Liver (tissue), 9 donors: ENCODE data around the gene BRAT1. TPM values are rescaled to one million over a fixed set of nuclear protein-coding genes. Genes with fewer than 3 reads are reported as not detected.

Experiments
- DNase-seq: peaks from one replicate; pipeline ENCODE4 v3.0.0-alpha.2; 2017; ENCODE audit warnings: low spot score
- H3K27ac ChIP-seq, 2 donors: one replicate each; pipeline ENCODE4 v1.7.0; 2013; ENCODE audit warnings: inconsistent platforms in 2 of 2, low read length in 2 of 2, control low read depth in 1 of 2, low read depth in 1 of 2, mild to moderate bottlenecking in 1 of 2
- H3K27me3 ChIP-seq, 4 donors: one replicate each; pipeline versions ENCODE4 v1.6.1 to v1.7.0; 2013; ENCODE audit warnings: low read length in 3 of 4, inconsistent platforms in 1 of 4, mild to moderate bottlenecking in 1 of 4, moderate library complexity in 1 of 4; ENCODE audit not compliant: control insufficient read depth in 4 of 4, insufficient read depth in 4 of 4
- H3K36me3 ChIP-seq, 4 donors: one replicate each; pipeline versions ENCODE4 v1.6.1 to v1.7.0; 2013; ENCODE audit warnings: low read length in 3 of 4, mild to moderate bottlenecking in 3 of 4, low read depth in 1 of 4, moderate library complexity in 1 of 4; ENCODE audit not compliant: control insufficient read depth in 4 of 4, insufficient read depth in 3 of 4
- H3K4me1 ChIP-seq, 4 donors: one replicate each; pipeline versions ENCODE4 v1.6.1 to v1.7.0; 2013; ENCODE audit warnings: low read length in 3 of 4, mild to moderate bottlenecking in 3 of 4, moderate library complexity in 1 of 4; ENCODE audit not compliant: control insufficient read depth in 4 of 4, insufficient read depth in 4 of 4
- H3K4me3 ChIP-seq, 3 donors: one replicate each; pipeline versions ENCODE4 v1.6.1 to v1.7.0; 2013; ENCODE audit warnings: low read length in 3 of 3, control low read depth in 1 of 3, low read depth in 1 of 3, mild to moderate bottlenecking in 1 of 3
- H3K9ac ChIP-seq, 2 donors: one replicate each; pipeline ENCODE4 v1.7.0; 2013; ENCODE audit warnings: low read length in 2 of 2, mild to moderate bottlenecking in 2 of 2, moderate library complexity in 2 of 2, control low read depth in 1 of 2, low read depth in 1 of 2
- H3K9me3 ChIP-seq, 4 donors: one replicate each; pipeline versions ENCODE4 v1.6.1 to v1.7.0; 2013; ENCODE audit warnings: low read length in 3 of 4; ENCODE audit not compliant: control insufficient read depth in 4 of 4
- EGR1 ChIP-seq, 2 donors: IDR thresholded peaks; 2 replicates each; pipeline ENCODE4 v1.6.1; 2016 to 2018; ENCODE audit warnings: antibody characterized with exemption in 2 of 2, low read depth in 2 of 2
- FOXA1 ChIP-seq: IDR thresholded peaks from 2 replicates; pipeline ENCODE4 v1.6.1; 2016; ENCODE audit warnings: antibody characterized with exemption
- GABPA ChIP-seq, 2 donors: IDR thresholded peaks in 1 of 2; conservative IDR thresholded peaks in 1 of 2; 2 replicates each; pipeline ENCODE4 v1.6.1; 2016; ENCODE audit warnings: antibody characterized with exemption in 2 of 2, mild to moderate bottlenecking in 1 of 2, moderate library complexity in 1 of 2
- HNF4A ChIP-seq, 2 donors: conservative IDR thresholded peaks; 2 replicates each; pipeline ENCODE4 v1.6.1; 2016; ENCODE audit warnings: antibody characterized with exemption in 2 of 2, mild to moderate bottlenecking in 2 of 2
- HNF4G ChIP-seq: IDR thresholded peaks from 2 replicates; pipeline ENCODE4 v1.6.1; 2016; ENCODE audit warnings: antibody characterized with exemption
- JUND ChIP-seq, 2 donors: IDR thresholded peaks; 2 replicates each; pipeline ENCODE4 v1.6.1; 2016; ENCODE audit warnings: antibody characterized with exemption in 2 of 2
- NR2F2 ChIP-seq: IDR thresholded peaks from 2 replicates; pipeline ENCODE4 v1.6.1; 2016; ENCODE audit warnings: antibody characterized with exemption
- RXRA ChIP-seq, 2 donors: IDR thresholded peaks; 2 replicates each; pipeline ENCODE4 v1.6.1; 2017 to 2018; ENCODE audit warnings: antibody characterized with exemption in 2 of 2, mild to moderate bottlenecking in 1 of 2
- TAF1 ChIP-seq: conservative IDR thresholded peaks from 2 replicates; pipeline ENCODE4 v1.6.1; 2016; ENCODE audit warnings: antibody characterized with exemption, mild to moderate bottlenecking
- YY1 ChIP-seq: IDR thresholded peaks from 2 replicates; pipeline ENCODE4 v1.6.1; 2016; ENCODE audit warnings: antibody characterized with exemption, mild to moderate bottlenecking
- WGBS: extraction: QIAGEN DNeasy Blood & Tissue Kit; methylation state at CpG from one replicate; pipeline ENCODE4 v1.1.7; 2013; 5-methylcytosine and 5-hydroxymethylcytosine counted together
- polyA plus RNA-seq, 2 donors: library from polyadenylated mRNA; stranded (reverse) in 1 of 2; unstranded in 1 of 2; fragments of 200-250 nt in 1 of 2; fragments of >200 nt in 1 of 2; fragmentation: Nextera tagmentation in 1 of 2; extraction: Ambion mirVana in 1 of 2; gene quantifications; one replicate each; pipeline versions ENCODE4 v1.2.1 to v1.2.3, GENCODE V29; 2013 to 2015
- total RNA-seq, 2 donors: library from RNA; depleted of rRNA; stranded (reverse); fragments of >200 nt; gene quantifications; one replicate each; pipeline ENCODE4 v1.2.3, GENCODE V29; 2014
- TF ChIP-seq, protein P1 (sequence below): IDR thresholded peaks from 2 replicates; pipeline ENCODE4 v1.6.1; 2016; ENCODE audit warnings: antibody characterized with exemption
- TF ChIP-seq, protein P2 (sequence below): IDR thresholded peaks from 2 replicates; pipeline ENCODE4 v1.6.1; 2016; ENCODE audit warnings: antibody characterized with exemption
- donor health status: healthy.
- donor health status: healthy.
- donor health status: healthy.
- donor health status: healthy.
- donor health status: healthy.

The BRAT1 gene
- total and polyA plus RNA-seq, 4 donors: 10.0 to 20.7 (median 16.7) TPM

DNA sequence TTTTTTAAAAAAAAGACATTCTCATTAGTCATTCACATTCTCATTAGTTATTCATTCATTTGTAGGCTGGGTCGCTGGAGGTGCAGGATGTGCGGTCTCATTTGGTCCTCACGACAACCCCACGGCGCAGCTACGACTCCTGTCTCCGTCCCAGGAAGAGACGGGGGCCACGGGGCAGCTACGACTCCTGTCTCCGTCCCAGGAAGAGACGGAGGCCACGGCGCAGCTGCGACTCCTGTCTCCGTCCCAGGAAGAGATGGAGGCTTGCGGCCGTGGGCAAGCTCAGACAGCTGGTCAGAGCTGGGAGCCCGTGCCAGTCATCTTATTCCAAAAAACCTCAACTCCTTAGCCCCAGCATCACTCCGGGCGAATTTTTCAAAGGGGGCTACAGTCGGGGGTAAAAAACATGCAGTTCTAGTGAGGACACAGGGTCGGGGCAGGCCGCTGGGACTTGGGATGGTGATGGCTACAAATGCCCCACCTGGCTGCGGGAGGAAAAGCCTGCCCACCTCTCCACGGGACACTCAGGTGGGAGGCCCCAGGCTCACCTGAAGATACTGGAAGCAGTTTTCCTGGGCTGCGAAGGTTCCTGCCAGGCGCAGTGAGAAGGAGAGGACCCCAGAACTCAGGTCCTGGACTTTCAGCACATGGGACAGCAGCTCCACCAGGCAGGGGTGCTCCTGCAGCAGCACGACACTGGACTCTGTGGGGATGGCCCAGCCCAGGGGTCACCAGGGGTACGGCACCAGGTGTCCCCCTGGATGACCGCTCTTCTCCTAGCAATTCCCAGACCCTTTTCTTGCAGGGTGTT, 8.3 kb downstream of the BRAT1 start (continued):
- TF ChIP-seq, protein P1, sequence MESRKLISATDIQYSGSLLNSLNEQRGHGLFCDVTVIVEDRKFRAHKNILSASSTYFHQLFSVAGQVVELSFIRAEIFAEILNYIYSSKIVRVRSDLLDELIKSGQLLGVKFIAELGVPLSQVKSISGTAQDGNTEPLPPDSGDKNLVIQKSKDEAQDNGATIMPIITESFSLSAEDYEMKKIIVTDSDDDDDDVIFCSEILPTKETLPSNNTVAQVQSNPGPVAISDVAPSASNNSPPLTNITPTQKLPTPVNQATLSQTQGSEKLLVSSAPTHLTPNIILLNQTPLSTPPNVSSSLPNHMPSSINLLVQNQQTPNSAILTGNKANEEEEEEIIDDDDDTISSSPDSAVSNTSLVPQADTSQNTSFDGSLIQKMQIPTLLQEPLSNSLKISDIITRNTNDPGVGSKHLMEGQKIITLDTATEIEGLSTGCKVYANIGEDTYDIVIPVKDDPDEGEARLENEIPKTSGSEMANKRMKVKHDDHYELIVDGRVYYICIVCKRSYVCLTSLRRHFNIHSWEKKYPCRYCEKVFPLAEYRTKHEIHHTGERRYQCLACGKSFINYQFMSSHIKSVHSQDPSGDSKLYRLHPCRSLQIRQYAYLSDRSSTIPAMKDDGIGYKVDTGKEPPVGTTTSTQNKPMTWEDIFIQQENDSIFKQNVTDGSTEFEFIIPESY: no peak
- TF ChIP-seq HNF4G (no peak), FOXA1 (no peak), GABPA (IDR thresholded peaks at IDR 0.05 in 1 of 2, conservative IDR thresholded peaks at IDR 0.05 in 1 of 2) (no peak), HNF4A (conservative IDR thresholded peaks at IDR 0.05) (no peak), NR2F2 (no peak), JUND (IDR thresholded peaks at IDR 0.05) (no peak)
- TF ChIP-seq, protein P2, sequence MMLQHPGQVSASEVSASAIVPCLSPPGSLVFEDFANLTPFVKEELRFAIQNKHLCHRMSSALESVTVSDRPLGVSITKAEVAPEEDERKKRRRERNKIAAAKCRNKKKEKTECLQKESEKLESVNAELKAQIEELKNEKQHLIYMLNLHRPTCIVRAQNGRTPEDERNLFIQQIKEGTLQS: no peak

DNA sequence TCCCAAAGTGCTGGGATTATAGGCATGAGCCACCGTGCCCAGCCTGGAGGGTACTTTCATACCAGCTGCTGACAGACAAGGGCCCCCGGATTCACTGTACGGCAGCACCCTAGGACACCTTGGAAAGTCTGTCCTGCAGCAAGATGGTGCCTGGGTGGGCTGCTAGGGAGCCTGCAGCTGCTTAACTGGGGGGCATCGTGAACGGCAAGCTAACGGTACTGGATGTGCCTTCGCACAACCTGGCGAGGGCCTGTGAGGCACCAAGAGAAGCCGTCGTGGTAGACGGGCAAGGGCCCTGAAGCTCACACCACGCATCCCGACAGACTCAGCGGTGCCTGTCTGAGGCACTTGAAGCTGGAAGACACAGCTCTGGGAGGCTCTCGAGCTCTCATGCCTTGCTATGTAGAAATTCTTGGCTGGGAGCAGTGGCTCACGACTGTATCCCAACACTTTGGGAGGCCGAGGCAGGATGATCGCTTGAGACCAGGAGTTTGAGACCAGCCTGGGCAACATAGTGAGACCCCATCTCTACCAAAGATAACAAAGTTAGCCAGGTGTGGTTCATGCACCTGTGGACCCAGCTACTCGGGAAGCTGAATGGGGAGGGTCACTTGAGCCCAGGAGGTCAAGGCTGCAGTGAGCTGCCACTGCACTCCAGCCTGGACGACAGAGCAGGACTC, 9.4 kb downstream of the BRAT1 start:
- WGBS: 96% methylated on average over 20 of the region's 20 CpGs
- TF ChIP-seq YY1 (no peak), TAF1 (no peak), EGR1 (IDR thresholded peaks at IDR 0.05; ENCODE audit: low read depth in 2 of 2) (no peak), FOXA1 (no peak), HNF4A (conservative IDR thresholded peaks at IDR 0.05) (no peak), RXRA (IDR thresholded peaks at IDR 0.05) (no peak)
- TF ChIP-seq, protein P1: no peak

DNA sequence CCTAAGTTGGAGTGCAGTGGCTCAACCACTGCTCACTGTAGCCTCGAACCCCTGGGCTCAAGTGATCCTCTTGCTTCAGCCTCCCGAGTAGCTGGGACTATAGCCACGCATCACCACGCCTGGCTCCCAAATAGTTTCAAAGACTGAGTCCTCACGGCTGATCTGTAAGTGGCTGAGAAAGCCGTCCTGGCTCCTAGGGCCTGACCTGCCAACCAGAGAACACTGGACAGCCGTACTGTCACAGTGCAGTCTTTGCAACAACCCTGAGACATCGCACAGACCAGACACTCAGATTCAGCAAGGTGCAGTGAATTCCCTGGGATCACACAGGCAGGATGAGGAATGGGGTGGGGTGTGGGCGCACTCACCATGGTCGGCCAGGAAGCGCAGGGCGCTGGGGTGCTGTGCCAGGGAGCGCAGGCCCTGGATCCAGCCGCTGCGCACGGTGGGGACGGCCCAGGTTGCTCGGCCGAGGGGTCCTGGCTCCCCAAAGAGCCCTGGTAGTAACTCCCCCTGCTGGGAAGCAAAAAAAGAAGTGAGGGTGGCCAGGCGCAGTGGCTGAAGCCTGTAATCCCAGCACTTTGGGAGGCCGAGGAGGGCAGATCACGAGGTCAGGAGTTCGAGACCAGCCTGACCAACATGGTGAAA, 10.7 kb downstream of the BRAT1 start:
- H3K27me3 ChIP-seq: no peaks in the 10 kb centered on the region
- H3K36me3 ChIP-seq: peaks cover 16 to 62% (median 28%) of the 10 kb centered on the region in 4 donors
- no peaks in the 10 kb centered on the region for H3K9me3 ChIP-seq
- no peak overlapping the region for H3K27ac ChIP-seq
- no peak overlapping the region for H3K4me3 ChIP-seq
- WGBS: 94% methylated on average over 23 of the region's 23 CpGs
- H3K9ac ChIP-seq: no peak overlapping the region
- DNase-seq: no peak
- H3K4me1 ChIP-seq: no peaks in the 10 kb centered on the region
- TF ChIP-seq GABPA (IDR thresholded peaks at IDR 0.05 in 1 of 2, conservative IDR thresholded peaks at IDR 0.05 in 1 of 2) (no peak), TAF1 (no peak)

More for the DNA sequence above, 9.4 kb downstream of the BRAT1 start:
- no peak for DNase-seq
- Histone ChIP-seq H3K9ac (no peak overlapping the region), H3K36me3 (peaks cover 19 to 56% (median 25%) of the 10 kb centered on the region in 4 donors), H3K9me3 (no peaks in the 10 kb centered on the region), H3K27ac (no peak overlapping the region), H3K4me1 (no peaks in the 10 kb centered on the region), H3K27me3 (no peaks in the 10 kb centered on the region), H3K4me3 (no peak overlapping the region)
